HL-60 (cell line): ENCODE data around the gene ZBTB8A.

Experiments
- GABPA ChIP-seq: IDR thresholded peaks from 2 replicates; pipeline ENCODE4 v1.6.1; 2012; ENCODE audit warnings: low read depth
- POLR2AphosphoS5 ChIP-seq: IDR thresholded peaks from 2 replicates; pipeline ENCODE4 v1.6.1; 2012; ENCODE audit warnings: low read depth
- SPI1 ChIP-seq: IDR thresholded peaks from 2 replicates; pipeline ENCODE4 v1.6.1; 2012; ENCODE audit warnings: low read depth, mild to moderate bottlenecking, borderline replicate concordance
- TF ChIP-seq, protein P1 (sequence below): IDR thresholded peaks from one replicate; pipeline ENCODE4 v1.5.1; 2011; ENCODE audit warnings: low read length, control low read depth, inconsistent platforms; ENCODE audit not compliant: insufficient read depth
- TF ChIP-seq, protein P2 (sequence below): IDR thresholded peaks from 2 replicates; pipeline ENCODE4 v1.6.1; 2012; ENCODE audit warnings: low read depth; ENCODE audit not compliant: insufficient replicate concordance

DNA sequence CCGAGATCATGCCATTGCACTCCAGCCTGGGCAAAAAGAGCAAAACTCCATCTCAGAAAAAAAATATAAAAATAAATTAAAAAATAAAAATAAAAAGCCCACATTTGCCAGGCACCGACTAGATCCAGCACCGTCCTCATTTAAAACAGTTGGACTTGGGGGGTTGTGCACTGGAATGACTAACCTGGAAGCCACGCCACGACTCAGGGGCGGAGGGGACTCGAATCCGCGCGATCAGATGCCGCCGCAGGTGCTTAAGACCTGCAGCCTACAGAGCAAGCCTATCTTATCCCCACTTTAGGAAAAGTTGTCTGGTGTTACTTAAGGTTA is 72.6 kb downstream of the ZBTB8A start:
- TF ChIP-seq, protein P1, sequence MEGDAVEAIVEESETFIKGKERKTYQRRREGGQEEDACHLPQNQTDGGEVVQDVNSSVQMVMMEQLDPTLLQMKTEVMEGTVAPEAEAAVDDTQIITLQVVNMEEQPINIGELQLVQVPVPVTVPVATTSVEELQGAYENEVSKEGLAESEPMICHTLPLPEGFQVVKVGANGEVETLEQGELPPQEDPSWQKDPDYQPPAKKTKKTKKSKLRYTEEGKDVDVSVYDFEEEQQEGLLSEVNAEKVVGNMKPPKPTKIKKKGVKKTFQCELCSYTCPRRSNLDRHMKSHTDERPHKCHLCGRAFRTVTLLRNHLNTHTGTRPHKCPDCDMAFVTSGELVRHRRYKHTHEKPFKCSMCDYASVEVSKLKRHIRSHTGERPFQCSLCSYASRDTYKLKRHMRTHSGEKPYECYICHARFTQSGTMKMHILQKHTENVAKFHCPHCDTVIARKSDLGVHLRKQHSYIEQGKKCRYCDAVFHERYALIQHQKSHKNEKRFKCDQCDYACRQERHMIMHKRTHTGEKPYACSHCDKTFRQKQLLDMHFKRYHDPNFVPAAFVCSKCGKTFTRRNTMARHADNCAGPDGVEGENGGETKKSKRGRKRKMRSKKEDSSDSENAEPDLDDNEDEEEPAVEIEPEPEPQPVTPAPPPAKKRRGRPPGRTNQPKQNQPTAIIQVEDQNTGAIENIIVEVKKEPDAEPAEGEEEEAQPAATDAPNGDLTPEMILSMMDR: no peak
- TF ChIP-seq GABPA (no peak), POLR2AphosphoS5 (no peak), SPI1 (no peak)
- TF ChIP-seq, protein P2, sequence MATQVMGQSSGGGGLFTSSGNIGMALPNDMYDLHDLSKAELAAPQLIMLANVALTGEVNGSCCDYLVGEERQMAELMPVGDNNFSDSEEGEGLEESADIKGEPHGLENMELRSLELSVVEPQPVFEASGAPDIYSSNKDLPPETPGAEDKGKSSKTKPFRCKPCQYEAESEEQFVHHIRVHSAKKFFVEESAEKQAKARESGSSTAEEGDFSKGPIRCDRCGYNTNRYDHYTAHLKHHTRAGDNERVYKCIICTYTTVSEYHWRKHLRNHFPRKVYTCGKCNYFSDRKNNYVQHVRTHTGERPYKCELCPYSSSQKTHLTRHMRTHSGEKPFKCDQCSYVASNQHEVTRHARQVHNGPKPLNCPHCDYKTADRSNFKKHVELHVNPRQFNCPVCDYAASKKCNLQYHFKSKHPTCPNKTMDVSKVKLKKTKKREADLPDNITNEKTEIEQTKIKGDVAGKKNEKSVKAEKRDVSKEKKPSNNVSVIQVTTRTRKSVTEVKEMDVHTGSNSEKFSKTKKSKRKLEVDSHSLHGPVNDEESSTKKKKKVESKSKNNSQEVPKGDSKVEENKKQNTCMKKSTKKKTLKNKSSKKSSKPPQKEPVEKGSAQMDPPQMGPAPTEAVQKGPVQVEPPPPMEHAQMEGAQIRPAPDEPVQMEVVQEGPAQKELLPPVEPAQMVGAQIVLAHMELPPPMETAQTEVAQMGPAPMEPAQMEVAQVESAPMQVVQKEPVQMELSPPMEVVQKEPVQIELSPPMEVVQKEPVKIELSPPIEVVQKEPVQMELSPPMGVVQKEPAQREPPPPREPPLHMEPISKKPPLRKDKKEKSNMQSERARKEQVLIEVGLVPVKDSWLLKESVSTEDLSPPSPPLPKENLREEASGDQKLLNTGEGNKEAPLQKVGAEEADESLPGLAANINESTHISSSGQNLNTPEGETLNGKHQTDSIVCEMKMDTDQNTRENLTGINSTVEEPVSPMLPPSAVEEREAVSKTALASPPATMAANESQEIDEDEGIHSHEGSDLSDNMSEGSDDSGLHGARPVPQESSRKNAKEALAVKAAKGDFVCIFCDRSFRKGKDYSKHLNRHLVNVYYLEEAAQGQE: no peak
